GM12892 (cell line): ENCODE results near the gene CLEC16A.

ENCODE experiments used
- DNase-seq: peaks from one replicate; pipeline ENCODE4 v3.0.0; 2011; ENCODE audit not compliant: insufficient read length
- FAIRE-seq: peaks from 2 replicates; lab custom pipeline; 2011; peaks lifted over from hg19 to GRCh38; lab: Jason Lieb, UNC
- POLR2A ChIP-seq: IDR thresholded peaks from 2 replicates; pipeline ENCODE4 v1.6.1; 2011; ENCODE audit warnings: low read depth, low read length, control low read depth
- POLR2AphosphoS5 ChIP-seq: IDR thresholded peaks from 2 replicates; pipeline ENCODE4 v1.6.1; 2011; ENCODE audit warnings: low read depth, low read length, control low read depth
- TAF1 ChIP-seq: IDR thresholded peaks from 2 replicates; pipeline ENCODE4 v1.6.1; 2011; ENCODE audit warnings: low read depth, mild to moderate bottlenecking, control low read depth, low read length, borderline replicate concordance

Gene CLEC16A

DNA sequence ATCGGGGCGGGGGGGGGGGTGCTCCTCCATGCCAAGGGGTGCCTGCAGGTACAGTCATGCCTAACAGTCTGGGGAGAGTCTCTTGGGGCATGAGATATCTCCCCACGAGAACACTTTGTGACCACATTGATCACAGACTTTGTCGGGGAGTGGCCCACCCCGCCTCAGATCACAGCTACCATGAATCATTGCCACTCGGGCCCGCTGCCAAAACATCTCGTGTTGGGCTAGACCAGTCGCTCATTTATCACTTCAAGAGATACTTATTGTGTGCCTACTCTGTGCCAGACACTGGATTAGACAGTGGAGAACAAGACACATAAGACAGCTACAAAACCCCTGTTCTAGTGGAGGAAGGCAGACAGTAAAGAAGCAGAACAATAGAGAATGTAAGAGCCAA lies 72.6 kb downstream of the CLEC16A start:
- FAIRE-seq (no peak), DNase-seq (no peak)
- no peak for TF ChIP-seq TAF1
- no peak for TF ChIP-seq POLR2A
- TF ChIP-seq POLR2AphosphoS5, result no peak

DNA sequence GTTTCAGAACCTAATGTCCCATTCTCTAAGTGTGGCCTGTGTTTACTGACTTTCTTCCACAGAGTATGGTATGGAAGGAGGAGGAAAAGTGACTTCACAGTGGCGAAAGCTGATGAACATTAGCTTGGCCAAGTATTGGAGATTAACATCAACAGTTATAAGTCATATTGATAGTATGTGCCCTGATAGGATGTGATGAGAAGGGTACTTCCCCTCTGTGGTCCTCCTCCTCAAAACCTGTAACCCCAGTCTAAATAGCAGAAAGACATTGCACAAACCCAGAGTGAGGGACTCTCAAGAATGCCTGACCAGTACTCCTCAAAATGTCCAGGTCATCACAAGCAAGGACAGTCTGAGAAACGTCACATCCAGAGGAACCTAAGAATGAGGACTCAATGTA lies 73.1 kb downstream of the CLEC16A start:
- no peak for TF ChIP-seq TAF1
- TF ChIP-seq POLR2A, result no peak
- no peak for TF ChIP-seq POLR2AphosphoS5
- FAIRE-seq, result no peak
- no peak for DNase-seq

- DNase-seq, result no peak
- TF ChIP-seq POLR2AphosphoS5 (no peak), TAF1 (no peak), POLR2A (no peak)
- FAIRE-seq, result no peak
These were observed 76.0 kb downstream of the CLEC16A start for GRCh38 chr16:11020388-11020787.

DNA sequence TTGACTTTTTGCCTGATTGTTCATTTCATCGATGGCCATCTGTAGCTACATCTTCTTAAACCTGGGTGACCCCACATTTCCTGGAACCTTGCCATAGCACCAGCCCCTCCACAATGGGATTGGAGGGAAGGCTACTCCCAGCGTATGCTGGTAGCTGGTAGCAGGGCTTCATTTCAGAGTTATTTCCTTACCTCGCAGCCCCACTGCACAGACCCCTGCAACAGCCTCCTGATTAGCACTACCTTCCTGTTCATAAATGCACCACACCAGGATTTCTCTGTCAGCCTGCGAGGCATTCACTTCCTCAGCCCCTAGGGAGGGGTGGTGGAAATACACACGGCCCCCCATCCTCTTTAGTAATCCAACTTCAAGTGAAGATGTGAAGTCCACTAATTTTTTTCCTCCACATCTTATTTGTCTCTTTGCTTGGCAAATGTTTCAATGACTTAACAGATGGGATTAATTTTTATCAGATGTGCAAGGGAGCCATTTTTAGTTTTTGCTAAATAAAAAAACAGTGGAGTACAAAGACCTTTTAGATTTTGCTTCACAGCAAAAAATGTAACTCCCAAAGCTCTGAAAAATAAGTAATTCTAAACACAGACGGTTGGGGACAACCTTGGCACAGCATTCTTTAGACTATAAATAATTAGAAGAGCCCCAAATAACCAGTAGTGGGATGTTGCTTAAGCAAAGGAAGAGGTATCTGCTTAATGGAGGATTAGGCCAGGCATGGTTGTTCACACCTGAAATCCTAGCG lies 76.6 kb downstream of the CLEC16A start:
- FAIRE-seq, result no peak
- TF ChIP-seq POLR2A (no peak), POLR2AphosphoS5 (no peak), TAF1 (no peak)
- DNase-seq, result no peak

GRCh38 chr16:11022002-11022401 lies 77.6 kb downstream of the CLEC16A start:
- TF ChIP-seq POLR2A (no peak), TAF1 (no peak), POLR2AphosphoS5 (no peak)
- FAIRE-seq, result no peak
- no peak for DNase-seq

DNA sequence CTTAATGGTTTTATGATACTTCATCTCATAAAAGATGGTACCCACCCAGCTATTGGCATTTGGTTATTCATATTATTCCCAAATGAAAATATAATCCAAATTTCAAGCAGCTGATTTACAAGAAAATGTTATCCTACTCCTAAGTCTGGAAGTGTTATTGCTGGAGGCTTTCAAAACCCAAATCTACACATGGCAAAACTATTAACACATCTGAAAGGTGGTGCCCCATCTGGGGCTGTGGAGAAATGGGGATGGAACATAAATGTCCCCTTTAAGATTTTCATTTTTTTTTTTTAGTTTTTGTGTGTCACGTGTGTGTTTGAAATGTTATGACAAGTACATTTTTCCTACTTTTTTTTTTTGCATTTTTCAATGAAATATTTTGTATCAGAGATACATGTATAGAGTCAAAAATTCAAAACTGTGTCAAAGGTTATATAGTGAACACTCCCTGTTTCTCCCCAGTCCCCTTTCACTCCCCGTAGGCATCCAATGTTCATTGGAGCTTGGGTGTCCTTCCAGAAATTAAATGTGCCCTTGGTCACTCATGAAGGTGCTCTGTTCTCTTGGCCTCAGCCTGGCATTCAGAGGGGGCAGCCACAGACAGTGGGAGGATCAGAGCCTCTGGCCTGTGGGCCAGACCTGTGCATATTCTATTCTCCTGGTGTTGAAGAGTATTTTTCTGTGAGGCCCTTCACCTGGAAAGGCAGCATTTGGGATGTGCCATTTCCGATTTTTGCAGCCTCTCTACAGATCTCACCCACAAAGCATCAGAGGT lies 79.1 kb downstream of the CLEC16A start:
- FAIRE-seq, result no peak

GRCh38 chr16:11024333-11025053 lies 80.1 kb downstream of the CLEC16A start:
- FAIRE-seq (no peak), DNase-seq (no peak)
- TF ChIP-seq POLR2A, result no peak

More for the DNA sequence above, 79.1 kb downstream of the CLEC16A start:
- no peak for TF ChIP-seq POLR2AphosphoS5
- TF ChIP-seq TAF1, result no peak
- TF ChIP-seq POLR2A, result no peak
- DNase-seq, result no peak

GRCh38 chr16:11025120-11025531 lies 80.8 kb downstream of the CLEC16A start:
- peak; percentile 24 for DNase-seq
- no peak for TF ChIP-seq POLR2AphosphoS5
- FAIRE-seq, result peak; percentile 76

GRCh38 chr16:11029948-11030347 lies 85.6 kb downstream of the CLEC16A start:
- DNase-seq, result no peak
- no peak for TF ChIP-seq POLR2AphosphoS5
- TF ChIP-seq POLR2A, result no peak
- TF ChIP-seq TAF1, result no peak
- FAIRE-seq, result no peak

GRCh38 chr16:11030990-11031510 lies 86.7 kb downstream of the CLEC16A start:
- FAIRE-seq, result no peak

GRCh38 chr16:11032000-11032921 lies 87.9 kb downstream of the CLEC16A start:
- DNase-seq (no peak), FAIRE-seq (no peak)
- TF ChIP-seq POLR2AphosphoS5 (no peak), POLR2A (no peak), TAF1 (no peak)

More at GRCh38 chr16:11030990-11031510, 86.7 kb downstream of the CLEC16A start:
- no peak for TF ChIP-seq POLR2A
- TF ChIP-seq TAF1, result no peak
- no peak for TF ChIP-seq POLR2AphosphoS5
- no peak for DNase-seq
